H9 (cell line): ENCODE measurements around the gene NUP133. TPM values are rescaled to one million over a fixed set of nuclear protein-coding genes. Genes with fewer than 3 reads are reported as not detected.
"Not testable (repeated sequence)": the region's sequence is repeated elsewhere in the genome, so short reads cannot be mapped to it uniquely, and the experiment has no call there.

ENCODE experiments used
- DNase-seq: peaks from one replicate; pipeline ENCODE4 v3.0.0-alpha.2; 2017
- H2AFZ ChIP-seq: one replicate; pipeline ENCODE4 v1.6.1; 2013; ENCODE audit warnings: mild to moderate bottlenecking, low read length, control low read depth, moderate library complexity
- H2AK5ac ChIP-seq: 2 replicates; pipeline ENCODE4 v1.6.1; 2013; ENCODE audit warnings: low read length, control low read depth, mixed read lengths; ENCODE audit not compliant: insufficient read length
- H2BK120ac ChIP-seq: one replicate; pipeline ENCODE4 v1.6.1; 2013; ENCODE audit warnings: low read depth, mild to moderate bottlenecking, low read length, control low read depth, inconsistent platforms; ENCODE audit not compliant: poor library complexity, severe bottlenecking
- H2BK12ac ChIP-seq: 2 replicates; pipeline ENCODE4 v1.6.1; 2013; ENCODE audit warnings: low read length, control low read depth, mixed read lengths, low read depth; ENCODE audit not compliant: insufficient read length
- H2BK15ac ChIP-seq: 2 replicates; pipeline ENCODE4 v1.6.1; 2013; ENCODE audit warnings: low read depth, low read length, control low read depth
- H2BK20ac ChIP-seq: one replicate; pipeline ENCODE4 v1.6.1; 2013; ENCODE audit warnings: low read depth, mild to moderate bottlenecking, low read length, control low read depth, inconsistent platforms; ENCODE audit not compliant: poor library complexity, severe bottlenecking
- H2BK5ac ChIP-seq: 2 replicates; pipeline ENCODE4 v1.6.1; 2013; ENCODE audit warnings: low read length, control low read depth, mixed read lengths; ENCODE audit not compliant: insufficient read length
- H3K14ac ChIP-seq: 2 replicates; pipeline ENCODE4 v1.6.1; 2013; ENCODE audit warnings: low read length, control low read depth; ENCODE audit not compliant: insufficient read depth
- H3K18ac ChIP-seq: 2 replicates; pipeline ENCODE4 v1.6.1; 2013; ENCODE audit warnings: low read depth, mild to moderate bottlenecking, mixed read lengths, low read length, control low read depth; ENCODE audit not compliant: insufficient read length
- H3K23ac ChIP-seq: 2 replicates; pipeline ENCODE4 v1.6.1; 2013; ENCODE audit warnings: low read length, control low read depth, mixed read lengths, low read depth; ENCODE audit not compliant: insufficient read length
- H3K23me2 ChIP-seq: 2 replicates; pipeline ENCODE4 v1.6.1; 2013; ENCODE audit warnings: low read depth, mild to moderate bottlenecking, mixed read lengths, low read length, control low read depth; ENCODE audit not compliant: insufficient read length, poor library complexity, severe bottlenecking
- H3K27ac ChIP-seq: 2 replicates; pipeline ENCODE4 v1.5.1; 2013; ENCODE audit warnings: low read length, control low read depth, mixed read lengths, low read depth; ENCODE audit not compliant: insufficient read length
- H3K27me3 ChIP-seq: 2 replicates; pipeline ENCODE4 v1.6.1; 2013; ENCODE audit warnings: low read length, control low read depth, inconsistent platforms; ENCODE audit not compliant: insufficient read depth
- H3K4ac ChIP-seq: 2 replicates; pipeline ENCODE4 v1.6.1; 2013; ENCODE audit warnings: low read depth, mild to moderate bottlenecking, control low read depth, inconsistent platforms, low read length, moderate library complexity
- H3K4me1 ChIP-seq: 2 replicates; pipeline ENCODE4 v1.6.1; 2013; ENCODE audit warnings: low read length, control low read depth, inconsistent platforms; ENCODE audit not compliant: insufficient read depth
- H3K4me2 ChIP-seq: 2 replicates; pipeline ENCODE4 v1.6.1; 2013; ENCODE audit warnings: low read length, control low read depth, mixed read lengths; ENCODE audit not compliant: insufficient read length, insufficient read depth
- H3K56ac ChIP-seq: 2 replicates; pipeline ENCODE4 v1.6.1; 2013; ENCODE audit warnings: low read depth, mild to moderate bottlenecking, mixed read lengths, low read length, control low read depth; ENCODE audit not compliant: insufficient read length
- H3K79me1 ChIP-seq: 2 replicates; pipeline ENCODE4 v1.6.1; 2013; ENCODE audit warnings: low read depth, mild to moderate bottlenecking, moderate library complexity, low read length, control low read depth, inconsistent platforms; ENCODE audit not compliant: insufficient read depth, poor library complexity, severe bottlenecking
- H3K79me2 ChIP-seq: 2 replicates; pipeline ENCODE4 v1.6.1; 2013; ENCODE audit warnings: low read length, control low read depth, inconsistent platforms; ENCODE audit not compliant: insufficient read depth
- H3K9ac ChIP-seq: 2 replicates; pipeline ENCODE4 v1.6.1; 2013; ENCODE audit warnings: low read length, control low read depth, mixed read lengths; ENCODE audit not compliant: insufficient read length; ENCODE audit errors: extremely low read depth
- H3K9me3 ChIP-seq: one replicate; pipeline ENCODE4 v1.6.1; 2013; ENCODE audit warnings: low read depth, low read length, inconsistent platforms; ENCODE audit not compliant: control insufficient read depth
- H3T11ph ChIP-seq: one replicate; pipeline ENCODE4 v1.6.1; 2013; ENCODE audit warnings: mild to moderate bottlenecking, low read length, control low read depth, inconsistent platforms
- H4K20me1 ChIP-seq: one replicate; pipeline ENCODE4 v1.6.1; 2013; ENCODE audit not compliant: control insufficient read depth, insufficient read length, insufficient read depth
- H4K5ac ChIP-seq: 2 replicates; pipeline ENCODE4 v1.6.1; 2013; ENCODE audit warnings: low read depth, mild to moderate bottlenecking, mixed read lengths, low read length, control low read depth; ENCODE audit not compliant: insufficient read length
- H4K8ac ChIP-seq: replicated peaks from 2 replicates; pipeline ENCODE4 v1.6.1; 2013; ENCODE audit warnings: low read length, control low read depth, mixed read lengths, low read depth; ENCODE audit not compliant: insufficient read length
- H4K91ac ChIP-seq: 2 replicates; pipeline ENCODE4 v1.6.1; 2013; ENCODE audit warnings: low read depth, mild to moderate bottlenecking, moderate library complexity, mixed read lengths, low read length, control low read depth; ENCODE audit not compliant: insufficient read length
- H3K27ac Mint-ChIP-seq, 3 experiments: 2 replicates in 2 of 3; 3 replicates in 1 of 3; pipeline ENCODE4 v1.8.0; 2020 to 2021; ENCODE audit warnings: mixed read lengths in 3 of 3, mild to moderate bottlenecking in 1 of 3, moderate library complexity in 1 of 3
- H3K27me3 Mint-ChIP-seq: 2 replicates; pipeline ENCODE4 v1.8.0; 2021; ENCODE audit warnings: low read depth, mild to moderate bottlenecking, moderate library complexity, mixed read lengths
- H3K36me3 Mint-ChIP-seq, 3 experiments: 2 replicates in 2 of 3; 3 replicates in 1 of 3; pipeline ENCODE4 v1.8.0; 2020 to 2021; ENCODE audit warnings: low read depth in 3 of 3, mixed read lengths in 3 of 3; ENCODE audit not compliant: insufficient read depth in 1 of 3
- H3K4me1 Mint-ChIP-seq, 2 experiments: 2 replicates each; pipeline ENCODE4 v1.8.0; 2020; ENCODE audit warnings: mixed read lengths in 2 of 2
- H3K4me3 Mint-ChIP-seq, 2 experiments: 2 replicates in 1 of 2; 3 replicates in 1 of 2; pipeline ENCODE4 v1.8.0; 2020 to 2021; ENCODE audit warnings: mild to moderate bottlenecking in 2 of 2, mixed read lengths in 2 of 2, moderate library complexity in 1 of 2
- H3K9me3 Mint-ChIP-seq, 2 experiments: 2 replicates in 1 of 2; 3 replicates in 1 of 2; pipeline ENCODE4 v1.8.0; 2020; ENCODE audit warnings: mild to moderate bottlenecking in 2 of 2, mixed read lengths in 2 of 2, moderate library complexity in 1 of 2
- CTCF ChIP-seq: fragments of 200-600 bp; sonication (generic); conservative IDR thresholded peaks from 3 replicates; pipeline ENCODE4 v1.8.0; 2021; ENCODE audit warnings: antibody characterized with exemption, mild to moderate bottlenecking
- WGBS: extraction: QIAGEN DNeasy Blood & Tissue Kit; methylation state at CpG from one replicate; pipeline ENCODE4 v1.1.7; 2013; ENCODE audit warnings: missing lambda C conversion rate, low lambda C conversion rate, mixed read lengths; ENCODE audit not compliant: insufficient read length; ENCODE audit errors: extremely low coverage; 5-methylcytosine and 5-hydroxymethylcytosine counted together
- total RNA-seq: library from RNA; stranded (reverse); gene quantifications from 2 replicates; pipeline ENCODE4 v1.2.1, GENCODE V29; 2021

The NUP133 gene
- total RNA-seq, 1 experiment from 2014 or later: 71.3 TPM

- Histone ChIP-seq H3K9me3 (no peaks in the 10 kb centered on the region), H3K79me1 (no peaks in the 10 kb centered on the region), H3K23me2 (no peaks in the 10 kb centered on the region), H4K91ac (no peak overlapping the region), H3K23ac (no peak overlapping the region), H2BK120ac (no peak overlapping the region), H3K4ac (no peak overlapping the region), H3K14ac (no peak overlapping the region), H3T11ph (no peak overlapping the region), H3K9ac (no peak overlapping the region), H3K4me2 (no peak overlapping the region), H3K27me3 (no peaks in the 10 kb centered on the region; the same call in 1 of the 2 replicates), H4K8ac (no peak overlapping the region), H2BK5ac (no peak overlapping the region), H2AFZ (no peak overlapping the region), H3K79me2 (no peaks in the 10 kb centered on the region), H3K18ac (no peak overlapping the region), H4K5ac (no peak overlapping the region), H4K20me1 (no peaks in the 10 kb centered on the region), H2BK15ac (no peak overlapping the region), H3K4me1 (peaks cover 6% of the 10 kb centered on the region; the same call in 1 of the 2 replicates), H2BK12ac (no peak overlapping the region), H2BK20ac (no peak overlapping the region), H3K56ac (no peak overlapping the region), H2AK5ac (no peak overlapping the region), H3K27ac (no peak overlapping the region)
- TF ChIP-seq CTCF: no peak
- no peak overlapping the region; a peak in 3 of 5 replicates for H3K4me3 Mint-ChIP-seq
- peaks cover 40% of the 10 kb centered on the region for H3K27me3 Mint-ChIP-seq
- no peaks in the 10 kb centered on the region; a peak in 1 of 7 replicates for H3K36me3 Mint-ChIP-seq
- H3K4me1 Mint-ChIP-seq: peaks cover 12% of the 10 kb centered on the region in 2 experiments
- peaks cover 0 to 3% of the 10 kb centered on the region in 2 experiments; a peak in 1 of 5 replicates for H3K9me3 Mint-ChIP-seq
- no CpG with 5 or more reads among the region's 11 CpGs for WGBS
- no peak for DNase-seq
- H3K27ac Mint-ChIP-seq: no peak overlapping the region
Measured at GRCh38 chr1:229396585-229397206, 111.4 kb downstream of the NUP133 start.

DNA sequence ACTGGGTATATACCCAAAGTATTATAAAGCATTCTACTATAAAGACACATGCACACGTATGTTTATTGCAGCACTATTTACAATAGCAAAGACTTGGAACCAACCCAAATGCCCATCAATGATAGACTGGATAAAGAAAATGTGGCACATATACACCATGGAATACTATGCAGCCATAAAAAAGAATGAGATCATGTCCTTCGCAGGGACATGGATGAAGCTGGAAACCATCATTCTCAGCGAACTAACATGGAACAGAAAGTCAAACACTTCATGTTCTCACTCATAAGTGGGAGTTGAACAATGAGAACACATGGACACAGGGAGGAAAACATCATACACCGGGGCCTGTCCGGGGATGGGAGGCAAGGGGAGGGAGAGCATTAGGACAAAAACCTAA lies 113.6 kb downstream of the NUP133 start:
- no CpG with 5 or more reads among the region's 5 CpGs for WGBS
- H3K56ac ChIP-seq, H3K14ac ChIP-seq, H3K36me3 Mint-ChIP-seq, H3K27ac Mint-ChIP-seq, H3K4me2 ChIP-seq, H3K9me3 ChIP-seq, H3K9me3 Mint-ChIP-seq, H2AFZ ChIP-seq, DNase-seq, H4K8ac ChIP-seq, H3K27ac ChIP-seq, H3K27me3 ChIP-seq, H3K79me1 ChIP-seq, H2BK15ac ChIP-seq, H3K4me1 ChIP-seq, H3K4ac ChIP-seq, H4K5ac ChIP-seq, H2BK5ac ChIP-seq, H3T11ph ChIP-seq, H3K23me2 ChIP-seq, H3K79me2 ChIP-seq, H4K91ac ChIP-seq, H2BK120ac ChIP-seq, H3K18ac ChIP-seq, H3K9ac ChIP-seq, H2AK5ac ChIP-seq, H3K23ac ChIP-seq, H2BK12ac ChIP-seq, H2BK20ac ChIP-seq, H3K4me3 Mint-ChIP-seq, H4K20me1 ChIP-seq: not testable (repeated sequence)
- Mint-ChIP-seq H3K27me3 (peaks cover 36% of the 10 kb centered on the region), H3K4me1 (peaks cover 12% of the 10 kb centered on the region in 2 experiments)
